GM21360 (cell line): ENCODE results near the gene SLC25A39.
"Not testable (repeated sequence)": the region's sequence is repeated elsewhere in the genome, so short reads cannot be mapped to it uniquely, and the experiment has no call there.

ENCODE experiments used
- ATAC-seq: cut with Tn5 transposase; IDR thresholded peaks from one replicate; pipeline ENCODE4 v1.9.1; 2021; ENCODE audit warnings: mild to moderate bottlenecking, moderate library complexity; ENCODE audit not compliant: unreplicated experiment

SLC25A39 gene

DNA sequence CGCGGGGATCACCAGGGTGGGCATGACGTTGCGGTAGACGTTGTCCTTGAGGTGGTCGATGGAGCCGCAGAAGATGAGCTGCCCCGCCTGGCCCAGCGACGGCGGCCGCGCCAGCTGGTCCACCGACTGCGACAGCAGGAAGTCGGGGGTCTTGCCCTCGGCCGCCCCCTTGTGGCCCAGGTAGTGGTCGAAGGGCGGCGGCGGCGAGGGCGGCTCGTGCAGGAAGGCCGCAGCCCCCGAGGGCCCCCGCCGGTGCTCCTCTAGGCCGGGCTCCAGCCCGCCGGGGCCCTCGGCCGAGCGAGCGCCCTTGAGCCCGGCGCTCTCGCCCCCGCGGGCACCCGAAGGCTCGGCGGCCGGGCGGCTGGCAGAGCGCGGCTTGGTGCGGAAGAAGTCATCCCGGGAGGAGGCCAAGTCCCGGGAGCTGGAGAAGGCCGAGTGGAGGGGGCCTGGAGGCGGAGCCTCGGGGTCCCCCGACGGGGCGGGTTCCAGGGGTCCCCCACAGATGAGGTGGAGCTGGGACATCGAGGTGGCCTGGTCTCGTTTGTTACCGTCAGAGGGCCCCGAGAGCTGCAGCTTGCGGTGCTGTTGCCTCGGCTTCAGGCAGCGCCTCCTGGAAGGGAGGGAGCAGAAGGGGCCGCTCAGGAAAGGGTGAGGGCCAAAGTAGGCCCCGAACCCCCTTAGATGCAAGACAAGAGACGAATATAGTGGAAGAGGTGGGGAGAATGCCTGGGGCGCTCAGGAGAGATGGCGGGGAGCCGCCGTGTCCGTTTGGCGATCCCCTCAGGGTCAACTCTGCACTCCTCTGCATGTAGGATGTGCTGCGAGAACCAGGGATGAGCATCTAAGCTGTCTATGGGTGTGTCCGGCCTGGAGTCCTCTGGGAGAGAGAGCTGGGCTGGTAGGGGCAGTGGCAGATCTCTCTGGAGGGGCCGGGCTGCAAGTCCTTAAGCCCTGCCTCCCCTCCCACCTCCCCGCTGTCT is 30.2 kb upstream of the SLC25A39 start:
- ATAC-seq = no peak

DNA sequence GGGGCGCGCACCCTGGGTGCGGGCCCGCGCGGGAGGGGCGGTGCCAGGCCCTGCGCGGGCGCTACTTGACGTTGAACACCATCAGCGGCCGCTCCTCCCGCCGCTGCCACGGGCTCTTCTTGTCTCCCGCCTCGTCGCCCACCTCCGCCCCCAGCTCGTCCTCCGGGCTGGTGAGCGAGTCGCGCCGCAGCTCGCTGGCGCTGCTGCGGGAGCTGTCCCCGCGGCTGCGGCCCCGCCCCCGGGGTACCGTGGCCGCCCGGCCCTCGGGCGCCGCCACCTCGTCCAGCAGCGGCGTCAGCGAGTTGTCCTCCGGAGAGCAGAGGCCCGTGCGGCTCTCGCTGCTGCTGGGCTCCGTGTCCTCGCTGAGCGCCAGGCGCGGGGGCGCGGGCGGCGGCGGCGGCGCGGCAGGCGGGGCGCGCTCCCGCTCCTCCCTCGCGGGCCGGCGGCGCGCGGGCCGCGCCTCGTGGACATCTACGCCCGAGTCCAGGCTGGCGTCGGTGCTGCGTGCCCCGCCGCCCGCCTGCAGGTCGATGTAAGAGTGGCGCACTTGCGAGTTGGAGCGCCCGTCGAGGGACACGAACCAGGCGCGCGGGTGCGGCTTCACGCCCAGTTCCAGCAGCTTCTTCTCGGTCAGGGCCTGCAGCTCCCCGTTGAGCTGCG is 29.2 kb upstream of the SLC25A39 start:
- no peak for ATAC-seq

GRCh38 chr17:44352828-44353671 is 28.4 kb upstream of the SLC25A39 start:
- no peak for ATAC-seq

DNA sequence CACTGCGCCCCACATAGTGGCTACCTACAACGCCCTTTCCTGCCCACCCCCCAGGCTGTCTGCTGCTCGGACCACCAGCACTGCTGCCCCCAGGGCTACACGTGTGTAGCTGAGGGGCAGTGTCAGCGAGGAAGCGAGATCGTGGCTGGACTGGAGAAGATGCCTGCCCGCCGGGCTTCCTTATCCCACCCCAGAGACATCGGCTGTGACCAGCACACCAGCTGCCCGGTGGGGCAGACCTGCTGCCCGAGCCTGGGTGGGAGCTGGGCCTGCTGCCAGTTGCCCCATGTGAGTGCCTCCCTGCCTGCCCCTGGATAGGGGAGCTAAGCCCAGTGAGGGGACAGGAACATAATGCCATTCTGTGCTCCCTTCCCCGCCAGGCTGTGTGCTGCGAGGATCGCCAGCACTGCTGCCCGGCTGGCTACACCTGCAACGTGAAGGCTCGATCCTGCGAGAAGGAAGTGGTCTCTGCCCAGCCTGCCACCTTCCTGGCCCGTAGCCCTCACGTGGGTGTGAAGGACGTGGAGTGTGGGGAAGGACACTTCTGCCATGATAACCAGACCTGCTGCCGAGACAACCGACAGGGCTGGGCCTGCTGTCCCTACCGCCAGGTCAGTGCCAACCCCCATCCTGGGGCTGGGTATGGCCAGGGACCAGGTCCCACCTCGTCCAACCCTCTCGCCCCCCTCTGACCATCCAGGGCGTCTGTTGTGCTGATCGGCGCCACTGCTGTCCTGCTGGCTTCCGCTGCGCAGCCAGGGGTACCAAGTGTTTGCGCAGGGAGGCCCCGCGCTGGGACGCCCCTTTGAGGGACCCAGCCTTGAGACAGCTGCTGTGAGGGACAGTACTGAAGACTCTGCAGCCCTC is 27.6 kb upstream of the SLC25A39 start:
- ATAC-seq = no peak

DNA sequence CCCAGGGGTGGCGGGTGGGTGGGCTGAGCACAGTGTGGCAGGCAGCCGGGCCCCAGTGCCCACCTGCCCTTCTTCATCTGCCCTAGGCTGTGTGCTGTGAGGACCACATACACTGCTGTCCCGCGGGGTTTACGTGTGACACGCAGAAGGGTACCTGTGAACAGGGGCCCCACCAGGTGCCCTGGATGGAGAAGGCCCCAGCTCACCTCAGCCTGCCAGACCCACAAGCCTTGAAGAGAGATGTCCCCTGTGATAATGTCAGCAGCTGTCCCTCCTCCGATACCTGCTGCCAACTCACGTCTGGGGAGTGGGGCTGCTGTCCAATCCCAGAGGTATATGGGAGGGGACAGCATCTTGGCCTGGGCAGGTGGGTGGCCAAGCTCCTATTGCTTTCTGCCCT is 26.8 kb upstream of the SLC25A39 start:
- no peak for ATAC-seq

DNA sequence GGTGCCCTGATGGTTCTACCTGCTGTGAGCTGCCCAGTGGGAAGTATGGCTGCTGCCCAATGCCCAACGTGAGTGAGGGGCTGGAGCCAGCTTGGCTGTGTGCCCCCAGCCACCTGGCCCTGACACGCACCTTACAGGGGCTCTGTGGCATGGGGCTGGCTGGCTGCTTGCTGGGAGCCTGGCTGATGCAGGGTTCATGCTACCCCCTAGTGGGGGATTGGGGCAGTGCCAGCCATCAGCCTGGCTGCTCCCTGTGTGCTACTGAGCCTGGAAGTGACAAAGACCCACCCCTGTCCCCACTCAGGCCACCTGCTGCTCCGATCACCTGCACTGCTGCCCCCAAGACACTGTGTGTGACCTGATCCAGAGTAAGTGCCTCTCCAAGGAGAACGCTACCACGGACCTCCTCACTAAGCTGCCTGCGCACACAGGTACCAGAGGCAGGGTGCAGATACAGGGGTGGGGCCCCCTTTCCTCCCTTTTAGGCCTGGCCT is 26.2 kb upstream of the SLC25A39 start:
- ATAC-seq = no peak

DNA sequence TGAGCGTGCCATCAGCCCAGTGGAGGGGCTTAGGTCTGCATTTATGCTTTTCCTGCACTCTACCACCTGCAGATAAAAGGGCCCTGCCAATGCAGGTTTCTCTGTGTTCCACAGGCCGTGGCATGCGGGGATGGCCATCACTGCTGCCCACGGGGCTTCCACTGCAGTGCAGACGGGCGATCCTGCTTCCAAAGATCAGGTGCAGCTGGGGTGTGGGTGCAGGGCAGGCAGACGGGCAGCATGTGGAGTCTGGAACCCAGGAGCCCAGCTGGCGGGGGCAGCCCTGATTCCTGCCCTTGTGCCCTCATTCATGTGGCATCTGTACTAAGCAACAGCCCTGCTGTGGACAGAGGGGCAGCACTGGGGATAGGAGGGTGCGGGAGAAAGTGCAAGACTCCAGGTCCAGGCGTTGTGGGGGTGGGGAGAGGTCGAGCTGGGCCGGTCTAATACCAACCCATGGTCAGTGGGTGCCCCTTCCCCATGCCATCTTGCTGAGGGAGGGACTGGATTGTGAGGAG is 25.0 kb upstream of the SLC25A39 start:
- no peak for ATAC-seq

GRCh38 chr17:44348988-44349364 is 24.4 kb upstream of the SLC25A39 start:
- ATAC-seq = no peak

GRCh38 chr17:44348234-44348987 is 23.8 kb upstream of the SLC25A39 start:
- peak; percentile 43 for ATAC-seq

- not testable (repeated sequence) for ATAC-seq
Measured at GRCh38 chr17:44347206-44348055, 22.8 kb upstream of the SLC25A39 start.

GRCh38 chr17:44346064-44346844 is 21.6 kb upstream of the SLC25A39 start:
- no peak for ATAC-seq

DNA sequence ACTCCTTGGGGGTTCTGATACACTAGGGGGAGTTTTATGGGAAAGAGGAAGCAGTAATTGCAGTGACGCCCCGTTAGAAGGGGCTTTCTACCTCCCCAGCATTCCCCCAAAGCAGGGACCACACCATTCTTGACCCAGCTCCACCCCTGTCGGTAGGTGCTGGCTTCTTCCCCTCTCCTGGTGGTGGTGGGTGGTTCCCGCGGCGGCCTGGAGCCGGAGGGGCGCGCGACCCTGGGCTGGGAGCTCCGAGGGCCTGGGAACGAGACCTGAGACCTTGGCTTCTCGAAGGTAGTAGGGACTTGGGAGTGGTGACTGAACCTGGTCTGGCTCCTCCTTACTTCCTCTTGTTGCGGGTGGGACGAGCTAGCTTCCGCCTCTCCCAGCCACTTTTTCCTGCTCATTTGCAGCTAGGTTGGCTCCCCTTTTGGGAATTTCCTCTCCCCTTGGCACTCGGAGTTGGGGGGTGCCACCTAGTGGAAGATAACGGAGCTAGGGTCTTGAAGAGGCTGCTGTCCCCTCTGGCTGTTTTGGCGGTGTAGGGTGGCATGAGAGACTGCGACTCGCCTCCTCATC is 20.9 kb upstream of the SLC25A39 start:
- ATAC-seq = no peak

DNA sequence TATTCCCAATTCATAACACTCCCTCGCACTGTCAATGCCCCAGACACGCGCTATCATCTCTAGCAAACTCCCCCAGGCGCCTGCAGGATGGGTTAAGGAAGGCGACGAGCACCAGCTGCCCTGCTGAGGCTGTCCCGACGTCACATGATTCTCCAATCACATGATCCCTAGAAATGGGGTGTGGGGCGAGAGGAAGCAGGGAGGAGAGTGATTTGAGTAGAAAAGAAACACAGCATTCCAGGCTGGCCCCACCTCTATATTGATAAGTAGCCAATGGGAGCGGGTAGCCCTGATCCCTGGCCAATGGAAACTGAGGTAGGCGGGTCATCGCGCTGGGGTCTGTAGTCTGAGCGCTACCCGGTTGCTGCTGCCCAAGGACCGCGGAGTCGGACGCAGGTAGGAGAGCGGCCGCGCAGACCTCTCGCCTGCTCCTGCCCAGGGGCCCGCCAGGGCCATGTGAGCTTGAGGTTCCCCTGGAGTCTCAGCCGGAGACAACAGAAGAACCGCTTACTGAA is 20.4 kb upstream of the SLC25A39 start, which contains the start of gene GRN:
Gene GRN, plus strand, starts transcription at position 364 of the 515 bp plus-strand sequence. CDS start 3,863 bp downstream, outside the sequence.
- no peak for ATAC-seq

GRCh38 chr17:44343510-44344209 is 19.0 kb upstream of the SLC25A39 start:
- no peak for ATAC-seq

DNA sequence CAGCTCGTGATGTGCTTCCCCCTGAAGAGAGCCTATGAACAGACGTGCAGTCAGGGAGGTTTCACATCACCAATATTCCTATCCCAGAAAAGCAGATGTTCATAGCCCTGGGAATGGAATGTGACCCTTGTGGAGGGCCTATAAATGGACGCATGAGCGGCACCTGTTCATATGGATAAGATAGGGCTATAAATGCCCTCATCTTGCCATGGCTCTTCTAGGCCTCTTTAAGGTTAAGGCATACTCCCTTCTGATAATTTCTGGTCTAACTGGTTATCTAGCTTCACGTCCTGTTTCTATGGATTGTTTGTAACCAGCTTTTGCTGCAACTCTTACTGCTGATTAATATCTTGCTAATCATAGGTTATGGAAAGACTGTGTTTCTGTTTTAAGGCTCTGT is 15.9 kb upstream of the SLC25A39 start:
- not testable (repeated sequence) for ATAC-seq

DNA sequence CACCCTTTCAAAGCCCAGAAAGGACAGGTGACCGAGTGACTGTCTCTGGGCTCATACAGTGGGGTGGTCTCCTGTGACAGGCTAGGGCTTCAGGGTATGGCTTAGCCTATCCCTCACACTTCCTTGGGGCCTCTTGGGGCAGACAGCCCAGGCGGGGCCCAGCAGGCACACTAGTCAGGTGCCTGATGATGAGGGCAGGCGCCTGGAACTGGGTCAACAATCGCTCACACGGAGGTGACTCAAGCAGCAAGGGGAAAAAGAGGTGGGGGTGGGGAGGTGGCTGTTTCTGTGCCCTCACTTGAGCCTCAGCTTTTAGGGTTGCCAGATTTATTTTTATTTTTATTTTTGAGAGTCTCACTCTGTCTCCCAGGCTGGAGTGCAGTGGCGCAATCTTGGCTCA is 14.1 kb upstream of the SLC25A39 start:
- no peak for ATAC-seq
